COR-L47 (cell line): ENCODE data around the gene SOX10.

Source experiments
- DNase-seq: peaks from one replicate; lab custom pipeline; 2025; lab: John Stamatoyannopoulos, UW

SOX10 gene

GRCh38 chr22:38016182-38017151 is 32.1 kb upstream of the SOX10 start:
- no peak for DNase-seq

GRCh38 chr22:38014083-38014482 is 29.7 kb upstream of the SOX10 start:
- DNase-seq, result no peak

- no peak for DNase-seq
Measured at GRCh38 chr22:38012604-38013072, 28.3 kb upstream of the SOX10 start.

- no peak for DNase-seq
Measured at GRCh38 chr22:38009000-38009806, 24.8 kb upstream of the SOX10 start.

GRCh38 chr22:38007330-38007902 is 23.1 kb upstream of the SOX10 start:
- DNase-seq, result no peak

GRCh38 chr22:38006906-38007305 is 22.6 kb upstream of the SOX10 start:
- no peak for DNase-seq

- DNase-seq, result no peak
Measured at GRCh38 chr22:38005943-38006342, 21.6 kb upstream of the SOX10 start.

- no peak for DNase-seq
Measured at GRCh38 chr22:37999640-38000272, 15.4 kb upstream of the SOX10 start.

GRCh38 chr22:37999236-37999635 is 14.9 kb upstream of the SOX10 start:
- DNase-seq, result no peak

- no peak for DNase-seq
Measured at GRCh38 chr22:37998543-37998942, 14.2 kb upstream of the SOX10 start.

GRCh38 chr22:37996515-37997246 is 12.3 kb upstream of the SOX10 start:
- DNase-seq, result no peak

- DNase-seq, result no peak
Measured at GRCh38 chr22:37996079-37996478, 11.7 kb upstream of the SOX10 start.

- no peak for DNase-seq
Measured at GRCh38 chr22:37995460-37995859, 11.1 kb upstream of the SOX10 start.

GRCh38 chr22:37994982-37995381 is 10.6 kb upstream of the SOX10 start:
- DNase-seq, result no peak

GRCh38 chr22:37994049-37994448 is 9.7 kb upstream of the SOX10 start:
- DNase-seq, result no peak

GRCh38 chr22:37991731-37992442 is 7.5 kb upstream of the SOX10 start:
- no peak for DNase-seq

- DNase-seq, result no peak
Measured at GRCh38 chr22:37990862-37991261, 6.5 kb upstream of the SOX10 start.

- no peak for DNase-seq
Measured at GRCh38 chr22:37990301-37990700, 5.9 kb upstream of the SOX10 start.

- DNase-seq, result no peak
Measured at GRCh38 chr22:37989146-37990045, 5.0 kb upstream of the SOX10 start.

- DNase-seq, result no peak
Measured at GRCh38 chr22:37986371-37986770, 2.0 kb upstream of the SOX10 start.
